GM19467 (cell line): ENCODE data around the gene FAM83D.

Experiments
- ATAC-seq: cut with Tn5 transposase; IDR thresholded peaks from one replicate; pipeline ENCODE4 v1.9.1; 2021; ENCODE audit warnings: mild to moderate bottlenecking, moderate library complexity; ENCODE audit not compliant: unreplicated experiment

The FAM83D gene, protein sequence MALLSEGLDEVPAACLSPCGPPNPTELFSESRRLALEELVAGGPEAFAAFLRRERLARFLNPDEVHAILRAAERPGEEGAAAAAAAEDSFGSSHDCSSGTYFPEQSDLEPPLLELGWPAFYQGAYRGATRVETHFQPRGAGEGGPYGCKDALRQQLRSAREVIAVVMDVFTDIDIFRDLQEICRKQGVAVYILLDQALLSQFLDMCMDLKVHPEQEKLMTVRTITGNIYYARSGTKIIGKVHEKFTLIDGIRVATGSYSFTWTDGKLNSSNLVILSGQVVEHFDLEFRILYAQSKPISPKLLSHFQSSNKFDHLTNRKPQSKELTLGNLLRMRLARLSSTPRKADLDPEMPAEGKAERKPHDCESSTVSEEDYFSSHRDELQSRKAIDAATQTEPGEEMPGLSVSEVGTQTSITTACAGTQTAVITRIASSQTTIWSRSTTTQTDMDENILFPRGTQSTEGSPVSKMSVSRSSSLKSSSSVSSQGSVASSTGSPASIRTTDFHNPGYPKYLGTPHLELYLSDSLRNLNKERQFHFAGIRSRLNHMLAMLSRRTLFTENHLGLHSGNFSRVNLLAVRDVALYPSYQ

DNA sequence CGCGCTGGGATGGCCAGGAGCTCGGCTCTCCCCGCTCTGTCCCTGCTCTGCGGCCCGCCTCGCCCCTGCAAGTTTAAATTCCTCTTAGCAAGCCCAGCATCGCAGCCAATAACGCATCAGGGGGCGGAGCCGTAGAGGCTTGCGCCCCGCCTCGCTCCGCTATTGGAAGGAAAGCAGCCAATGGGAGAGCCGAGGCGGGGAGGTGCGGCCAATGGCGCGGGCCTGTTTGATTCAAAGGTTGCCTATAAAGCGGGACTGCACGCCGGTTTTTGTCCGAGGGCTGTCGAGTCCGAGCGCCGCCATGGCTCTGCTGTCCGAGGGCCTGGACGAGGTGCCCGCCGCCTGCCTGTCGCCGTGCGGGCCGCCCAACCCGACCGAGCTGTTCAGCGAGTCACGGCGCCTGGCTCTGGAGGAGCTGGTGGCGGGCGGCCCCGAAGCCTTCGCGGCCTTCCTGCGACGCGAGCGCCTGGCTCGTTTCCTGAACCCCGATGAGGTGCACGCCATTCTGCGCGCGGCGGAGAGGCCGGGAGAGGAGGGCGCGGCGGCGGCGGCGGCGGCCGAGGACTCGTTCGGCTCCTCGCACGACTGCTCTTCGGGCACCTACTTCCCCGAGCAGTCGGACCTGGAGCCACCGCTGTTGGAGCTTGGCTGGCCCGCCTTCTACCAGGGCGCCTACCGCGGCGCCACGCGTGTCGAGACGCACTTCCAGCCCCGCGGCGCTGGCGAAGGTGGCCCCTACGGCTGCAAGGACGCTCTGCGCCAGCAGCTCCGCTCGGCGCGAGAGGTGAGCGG, at the start of gene FAM83D:
TSS of gene FAM83D (plus strand) at position 276 of the 792 bp plus-strand sequence. CDS start at position 302, 26 bp downstream.
- peak; percentile 92 for ATAC-seq

DNA sequence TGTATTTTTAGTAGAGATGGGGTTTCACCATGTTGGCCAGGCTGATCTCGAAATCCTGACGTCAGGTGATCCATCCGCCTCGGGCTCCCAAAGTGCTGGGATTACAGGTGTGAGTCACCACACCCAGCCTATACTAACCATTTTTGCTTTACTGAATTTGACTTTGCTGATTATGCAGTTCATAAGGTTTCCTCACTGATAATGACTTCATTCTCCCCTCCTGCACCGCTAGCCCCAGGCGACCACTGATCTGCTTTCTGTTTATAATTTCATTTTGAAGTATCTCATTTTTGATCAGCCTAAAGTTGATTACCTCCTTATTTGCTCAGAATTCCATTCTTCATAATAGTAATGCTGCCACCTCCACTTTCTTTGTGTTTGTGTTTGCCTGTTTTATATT, 48.7 kb upstream of the FAM83D start:
- no peak for ATAC-seq

DNA sequence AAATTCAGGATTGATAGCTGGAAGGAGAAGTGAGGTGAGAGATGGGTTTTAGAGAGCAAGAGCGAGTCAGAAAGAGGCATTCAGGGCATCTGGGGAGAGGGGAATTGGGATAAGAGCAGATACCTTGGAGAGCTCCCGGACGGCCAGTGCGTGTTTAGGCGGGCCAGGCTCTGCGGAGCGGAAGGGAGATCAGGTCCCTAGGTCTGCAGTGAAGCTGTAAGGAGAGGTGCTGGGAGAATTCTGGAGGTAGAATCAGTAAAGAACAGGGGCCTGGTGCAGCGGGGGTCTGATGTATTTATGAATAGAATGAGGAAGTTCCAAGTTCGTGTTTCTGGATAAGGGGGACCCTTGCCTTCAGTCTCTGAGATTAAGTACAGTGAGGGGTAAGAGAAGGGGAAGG, 47.4 kb upstream of the FAM83D start:
- no peak for ATAC-seq

DNA sequence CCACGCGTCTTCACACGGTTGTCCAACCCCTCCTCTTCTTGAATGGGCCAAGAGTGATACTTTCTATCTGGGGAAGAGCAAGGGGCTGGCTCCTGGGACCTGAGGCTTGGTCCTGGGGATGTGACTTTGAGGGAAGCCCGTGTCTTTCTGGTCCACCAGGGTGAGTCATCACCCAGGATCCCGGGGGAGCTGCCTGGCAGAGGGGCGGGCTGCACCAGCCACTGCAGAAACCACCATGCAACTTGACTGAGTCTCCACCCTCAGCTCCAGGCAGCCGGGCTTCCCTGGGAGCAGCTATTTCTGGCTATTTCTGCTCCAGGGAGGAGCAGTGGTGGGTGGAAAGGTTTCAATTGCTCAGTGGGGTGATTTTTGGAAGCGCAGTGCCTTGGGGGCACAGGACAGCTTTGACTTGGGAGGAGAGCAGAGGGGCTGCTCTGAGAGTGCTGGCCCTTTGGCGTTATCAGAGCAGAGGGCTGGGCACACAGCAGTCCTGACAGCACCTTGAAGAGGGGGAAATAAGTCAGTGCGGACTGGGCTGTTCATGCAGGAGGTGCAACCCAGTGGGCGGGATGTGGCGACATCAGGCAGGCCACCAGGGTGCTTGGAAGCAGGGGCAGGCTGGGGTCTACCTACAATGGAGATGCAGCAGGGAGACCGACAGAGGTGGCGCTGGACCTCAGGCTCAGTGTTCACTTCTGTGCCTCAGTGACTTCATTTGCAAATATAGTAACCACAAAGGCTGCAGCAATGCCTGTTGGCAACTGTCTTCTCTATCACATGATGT, 45.1 kb upstream of the FAM83D start:
- ATAC-seq = no peak

DNA sequence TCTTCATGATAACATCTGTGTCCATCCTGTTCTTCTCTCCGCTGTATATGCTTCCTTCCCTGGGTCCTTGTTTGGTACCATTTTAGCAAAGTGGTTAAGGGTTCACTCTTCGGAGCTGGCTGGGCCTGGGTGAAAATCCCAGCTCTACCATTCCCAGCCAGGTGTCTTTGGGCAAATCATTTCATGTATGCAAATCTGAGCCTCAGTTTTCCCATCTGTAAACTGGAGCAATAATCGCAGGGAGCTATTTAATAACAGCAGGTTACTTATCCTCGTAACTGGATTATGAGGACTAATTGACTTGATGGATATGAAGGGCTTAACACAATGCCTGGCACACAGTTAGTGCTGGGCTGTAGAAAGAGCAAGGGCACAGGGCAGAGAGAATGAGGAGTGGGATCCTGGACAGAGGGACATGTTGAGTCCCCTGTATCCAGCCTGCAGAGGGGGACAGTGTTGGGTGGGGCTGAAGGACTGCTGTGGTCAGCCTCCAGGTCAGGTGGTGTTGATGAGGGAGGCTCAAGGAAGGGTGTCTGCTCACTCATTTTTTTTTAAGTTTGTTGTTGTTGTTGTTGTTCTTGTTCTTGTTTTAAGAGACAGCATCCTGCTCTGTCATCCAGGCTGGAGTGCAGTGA, 44.3 kb upstream of the FAM83D start:
- no peak for ATAC-seq

DNA sequence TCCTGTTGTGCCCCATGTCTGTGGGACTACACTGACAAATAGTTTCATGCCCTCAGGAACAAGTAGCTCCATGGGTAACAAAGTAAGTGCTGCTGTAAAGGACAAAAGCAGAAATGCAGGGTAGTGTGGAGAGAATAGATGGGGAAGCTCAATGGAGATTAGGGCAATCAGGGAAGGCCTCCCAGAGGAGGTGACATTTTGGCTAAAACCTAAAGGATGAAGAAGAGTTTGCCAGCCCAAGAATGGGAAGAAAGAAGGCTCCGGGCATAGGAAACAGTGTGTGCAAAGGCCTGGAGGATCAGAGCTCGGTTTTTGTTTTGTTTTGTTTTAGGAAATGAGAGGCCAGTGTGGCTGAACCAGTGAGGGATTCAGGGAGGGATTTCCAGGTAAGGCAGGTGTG, 43.6 kb upstream of the FAM83D start:
- no peak for ATAC-seq

DNA sequence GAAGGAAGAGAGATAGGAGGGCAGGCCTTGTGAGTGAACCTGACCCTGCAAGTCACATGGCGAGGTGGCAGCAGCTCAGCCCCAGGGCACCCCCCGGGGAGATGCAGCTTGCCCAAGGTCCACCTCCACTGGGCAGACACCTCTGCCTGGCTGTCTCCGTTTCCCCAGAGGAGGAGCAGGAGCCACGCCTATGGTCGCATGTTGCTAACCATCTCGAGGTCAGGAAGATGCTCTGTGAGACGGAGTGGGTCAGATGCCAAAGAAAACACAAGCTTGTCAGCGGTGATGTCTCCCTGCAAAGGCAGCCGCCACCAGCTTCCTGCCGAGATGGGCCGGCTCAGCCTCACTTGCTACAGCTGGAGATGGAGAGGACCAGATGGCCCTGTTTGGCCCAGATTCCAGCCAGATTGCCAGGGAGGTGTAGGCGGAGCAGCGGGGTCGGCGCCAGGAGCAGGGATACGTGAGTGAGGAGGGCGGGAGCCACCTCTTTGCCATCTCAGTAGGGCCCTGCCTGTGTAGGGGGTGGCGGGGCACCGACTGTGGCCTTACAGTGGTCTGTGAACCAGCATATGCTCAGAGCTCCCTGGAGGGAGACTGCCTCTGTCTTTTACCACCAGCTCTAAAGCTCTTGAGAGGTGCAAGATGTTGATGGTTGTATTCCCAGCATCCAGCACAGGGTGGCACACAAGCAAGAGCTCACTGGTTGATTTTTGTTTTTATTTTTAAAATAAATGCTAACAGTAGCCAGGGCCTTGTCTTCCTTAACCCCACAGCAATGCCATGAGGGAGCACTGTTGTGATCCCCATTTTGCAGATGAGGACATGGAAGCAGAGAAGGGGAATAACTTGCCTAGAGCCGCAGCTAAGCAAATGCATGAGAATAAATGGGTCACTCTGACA, 42.9 kb upstream of the FAM83D start:
- ATAC-seq = no peak

DNA sequence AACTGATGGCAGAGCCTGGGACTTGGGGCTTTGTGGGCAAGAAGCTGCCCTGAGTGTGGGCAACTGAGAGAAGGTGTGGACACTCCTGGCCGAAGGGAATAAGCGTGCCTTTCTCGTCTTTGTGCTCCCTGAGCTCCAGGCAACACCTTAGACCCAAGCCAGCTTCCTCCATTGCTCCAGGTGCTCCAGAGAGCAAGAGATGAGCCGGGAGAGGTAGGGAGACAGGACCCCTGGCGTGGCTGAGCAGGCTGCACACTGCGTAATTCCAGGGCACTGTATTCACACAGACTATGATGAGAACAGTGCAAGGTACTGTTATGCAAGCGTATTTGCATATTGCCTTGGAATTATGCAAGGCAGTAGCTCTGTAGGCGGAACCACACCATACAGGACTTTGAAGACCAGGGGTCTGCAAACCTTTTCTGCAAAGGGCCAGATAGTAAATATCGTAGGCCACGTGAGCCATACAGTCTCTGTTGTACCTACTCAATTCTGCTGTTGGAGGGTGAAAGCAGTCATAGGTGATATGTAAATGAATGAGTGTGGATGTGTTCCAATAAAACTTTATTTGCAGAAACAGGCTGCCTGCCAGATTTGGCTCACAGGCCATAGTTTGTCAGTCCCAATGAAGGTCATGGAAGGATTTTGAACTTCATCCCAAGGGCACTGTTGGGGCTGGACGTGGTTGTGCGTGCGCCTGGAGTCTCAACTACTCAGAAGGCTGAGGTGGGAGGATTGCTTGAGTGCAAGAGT, 42.1 kb upstream of the FAM83D start:
- no peak for ATAC-seq

DNA sequence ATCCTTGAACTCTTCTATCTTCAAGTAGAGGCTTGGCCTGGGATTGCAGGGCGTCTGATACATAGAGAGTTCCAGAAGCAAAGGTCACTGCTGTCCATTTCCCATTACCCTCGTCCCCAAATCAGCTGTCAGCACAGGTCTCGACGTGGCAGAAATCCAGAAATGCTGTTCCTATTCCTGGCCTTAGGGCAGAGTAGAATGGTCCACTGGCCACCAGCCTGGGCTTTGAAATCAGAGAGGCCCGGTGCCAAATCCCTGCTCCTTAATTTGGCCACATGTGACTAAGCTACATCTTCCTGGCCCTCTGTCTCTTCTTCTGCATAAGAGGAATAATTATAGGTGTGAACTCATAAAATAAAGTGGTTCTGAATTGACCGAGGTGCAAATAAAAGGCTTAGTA, 40.9 kb upstream of the FAM83D start:
- no peak for ATAC-seq

DNA sequence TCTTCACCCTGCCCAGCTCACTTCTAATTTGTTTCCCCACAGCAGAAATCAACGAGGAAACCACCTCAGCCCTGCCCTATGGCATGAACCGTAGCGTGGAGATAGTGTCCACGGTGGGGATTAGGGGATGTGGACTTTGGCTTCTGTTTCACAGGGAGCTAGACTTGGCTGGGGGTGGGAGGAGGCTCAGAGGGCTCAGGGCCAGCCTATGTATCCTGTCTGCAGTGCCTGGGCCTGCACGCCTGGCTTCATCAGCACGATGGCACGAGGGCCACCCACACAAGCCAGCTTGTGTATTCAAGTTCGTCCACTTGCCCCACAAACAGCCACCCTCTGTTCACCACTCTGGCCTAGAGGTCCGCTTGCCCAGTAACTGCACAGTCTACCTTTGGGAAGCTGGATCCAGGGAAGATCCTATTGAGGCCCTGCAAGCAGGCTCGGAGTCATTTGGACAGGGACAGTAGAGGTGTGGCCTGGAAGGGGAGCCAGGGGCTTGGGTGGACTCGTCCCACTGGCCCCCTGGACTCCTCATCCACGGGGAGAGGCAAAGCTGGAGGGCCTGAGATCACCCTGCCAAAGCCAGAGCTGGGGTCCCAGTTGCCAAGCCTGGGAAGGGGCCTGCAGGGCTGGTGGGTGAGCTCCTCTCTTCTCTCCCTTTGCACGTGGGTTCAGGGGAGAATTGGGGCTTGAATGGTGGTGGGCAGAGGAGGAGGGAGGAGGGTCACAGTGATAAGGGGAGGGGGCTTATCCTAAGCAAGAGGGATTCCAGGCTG, 38.0 kb upstream of the FAM83D start:
- no peak for ATAC-seq

DNA sequence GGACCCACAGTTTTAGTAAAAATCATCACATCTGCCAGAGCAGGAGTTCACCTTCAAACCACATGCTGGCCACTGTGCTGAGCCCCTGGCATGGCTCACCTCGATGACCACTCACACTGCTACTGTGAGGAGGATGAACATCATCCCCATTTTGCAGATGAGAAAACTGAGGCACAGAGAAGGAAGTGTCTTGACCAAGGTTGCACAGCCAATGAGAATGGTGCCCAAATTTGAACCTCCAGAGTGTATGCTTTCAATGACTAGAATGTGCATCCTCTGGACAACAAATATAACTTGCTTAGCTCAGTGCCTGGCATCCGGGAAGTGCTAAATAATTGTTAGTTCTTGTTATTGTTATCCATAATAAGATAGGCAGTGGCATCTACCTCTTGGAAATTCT, 37.2 kb upstream of the FAM83D start:
- ATAC-seq = no peak

DNA sequence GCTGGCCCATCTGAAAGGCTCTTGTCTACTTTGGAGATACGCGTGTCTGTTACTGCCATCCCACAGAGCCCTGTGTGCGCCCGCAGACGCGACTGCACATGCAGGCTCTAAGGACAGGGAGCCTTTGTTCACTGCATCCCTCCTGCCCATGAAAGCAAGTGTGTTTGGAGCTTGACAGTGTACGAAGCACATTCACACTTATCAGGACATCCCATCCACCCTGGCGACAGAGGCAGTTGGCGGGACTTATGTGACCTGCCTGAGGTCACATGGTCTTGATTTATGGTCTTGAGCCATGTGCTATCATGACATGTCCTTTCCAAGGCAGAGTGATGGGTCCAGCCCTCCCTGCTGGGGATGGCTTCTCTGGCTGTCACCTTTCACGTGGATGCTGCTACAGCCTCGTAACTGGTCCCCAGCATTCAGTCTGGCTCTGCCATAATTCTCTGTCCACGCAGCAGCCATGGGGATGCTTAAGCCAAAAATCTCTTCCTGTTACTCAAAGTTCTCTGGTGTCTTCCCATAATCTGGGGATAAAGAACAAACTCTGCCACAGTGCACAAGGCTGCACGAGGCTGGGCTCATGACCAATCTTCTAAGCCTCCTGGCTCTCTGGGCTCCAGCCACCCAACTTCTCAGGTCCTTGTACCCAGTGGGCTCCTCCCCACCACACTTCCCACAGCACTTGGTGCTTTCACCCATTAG, 36.3 kb upstream of the FAM83D start:
- no peak for ATAC-seq

DNA sequence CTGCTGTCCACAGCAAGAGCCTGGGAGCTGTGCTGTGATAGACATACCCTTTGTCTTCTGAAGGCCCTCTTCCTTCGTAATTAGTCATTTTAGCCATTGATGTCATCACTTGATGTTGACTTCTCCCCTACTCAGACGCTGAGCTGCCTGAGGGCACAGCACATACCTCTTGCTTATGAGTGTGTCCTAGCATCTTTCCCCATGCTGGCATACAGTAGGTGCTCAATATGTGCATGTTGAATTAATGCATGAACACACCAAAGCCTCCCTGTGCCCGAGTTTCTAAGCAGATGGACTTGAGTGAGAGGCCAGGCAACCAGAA, 35.8 kb upstream of the FAM83D start:
- ATAC-seq = no peak

DNA sequence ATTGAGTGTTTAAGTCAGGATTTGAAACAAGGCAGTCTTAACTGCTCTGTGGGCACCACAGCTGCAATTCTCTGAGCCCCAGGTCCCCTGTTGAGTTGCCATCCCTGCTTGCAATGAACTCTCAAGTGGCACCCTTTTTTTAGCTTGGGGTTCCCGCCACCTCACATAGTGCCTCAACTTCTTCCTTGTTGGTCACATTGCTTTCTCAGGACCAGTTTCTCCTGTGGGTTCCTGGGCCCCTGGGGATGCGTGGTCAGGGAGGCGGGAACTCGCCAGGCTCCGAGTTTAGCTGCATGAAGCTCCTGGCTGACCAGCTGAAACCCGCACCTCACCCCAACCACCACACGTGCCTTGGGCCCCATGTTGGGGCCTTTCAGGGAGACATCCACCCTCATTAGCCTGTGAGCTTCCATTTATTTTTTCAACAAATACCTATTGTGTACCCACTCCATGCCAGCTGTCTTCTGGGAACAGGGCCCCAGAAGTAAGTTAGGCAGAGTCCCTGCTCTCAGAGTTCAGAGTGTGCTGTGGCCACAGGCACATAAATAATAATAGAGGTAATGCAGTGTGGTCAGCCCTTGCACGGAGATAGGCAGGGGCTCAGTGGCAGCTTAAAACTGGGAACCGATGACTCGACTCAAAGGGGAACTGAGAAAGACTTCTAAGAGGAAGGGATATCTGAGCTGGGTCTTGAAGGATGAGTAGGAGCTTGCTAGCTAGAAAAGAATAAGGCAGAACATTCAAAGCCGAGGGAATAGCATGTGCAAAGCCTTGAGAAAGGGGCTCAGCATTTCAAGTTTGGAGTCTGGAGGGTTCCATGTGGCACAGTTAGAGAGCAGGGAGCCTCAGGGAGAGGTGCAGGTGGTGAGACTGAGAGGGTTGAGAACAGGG, 33.9 kb upstream of the FAM83D start:
- peak; percentile 54 for ATAC-seq

DNA sequence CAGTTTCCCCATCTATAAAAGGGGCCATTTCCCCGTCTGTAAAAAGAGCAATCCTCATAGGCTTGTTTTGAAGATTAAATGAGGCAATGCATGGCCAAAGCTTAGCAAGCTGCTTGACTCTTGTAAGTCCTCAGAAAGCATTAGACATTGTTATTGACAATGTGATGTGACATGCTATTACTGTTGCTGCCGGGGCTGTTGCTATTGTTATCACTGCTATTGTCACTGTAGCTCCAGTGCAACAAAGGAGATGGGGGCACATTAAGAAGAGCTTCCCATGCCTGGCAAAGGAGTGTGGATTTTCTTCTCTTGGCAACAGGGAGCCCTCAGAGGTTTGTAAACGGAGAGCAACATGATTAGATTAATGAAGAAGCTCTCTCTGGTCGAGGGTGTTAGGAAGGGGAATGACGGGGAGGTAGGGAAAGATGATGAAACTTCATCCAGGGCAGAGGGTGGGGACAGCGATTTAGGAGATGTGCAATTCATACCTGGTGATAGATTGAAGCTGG, 33.1 kb upstream of the FAM83D start:
- ATAC-seq = no peak

DNA sequence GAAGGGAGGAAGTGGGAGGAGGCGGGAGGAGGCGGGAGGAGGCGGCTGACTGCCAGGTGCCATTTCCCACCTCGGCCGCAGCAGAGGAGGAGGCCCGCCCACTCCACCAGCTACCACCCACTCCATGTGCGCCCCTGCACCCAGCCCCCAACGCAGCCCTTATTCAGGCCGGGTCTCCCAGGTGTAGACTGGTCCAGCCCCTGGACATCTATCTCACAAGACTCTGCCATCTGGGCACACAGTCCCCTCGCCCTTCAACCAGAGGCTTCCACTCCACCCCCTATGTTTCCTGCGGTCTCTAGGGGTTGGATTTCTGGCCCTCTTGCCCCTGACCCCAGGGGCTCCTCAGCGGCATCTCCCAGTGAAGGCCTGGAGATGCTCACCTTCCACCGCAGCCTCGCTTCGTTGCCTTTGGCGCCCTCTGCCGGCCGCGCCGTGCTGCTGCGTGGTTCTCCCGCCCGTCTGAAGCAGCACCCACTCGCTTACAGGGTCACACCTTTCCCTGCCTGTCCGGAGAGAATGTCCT, 32.6 kb upstream of the FAM83D start:
- peak; percentile 56 for ATAC-seq
